Measurements from ENCODE around the gene TMEM143.

TMEM143 gene

DNA sequence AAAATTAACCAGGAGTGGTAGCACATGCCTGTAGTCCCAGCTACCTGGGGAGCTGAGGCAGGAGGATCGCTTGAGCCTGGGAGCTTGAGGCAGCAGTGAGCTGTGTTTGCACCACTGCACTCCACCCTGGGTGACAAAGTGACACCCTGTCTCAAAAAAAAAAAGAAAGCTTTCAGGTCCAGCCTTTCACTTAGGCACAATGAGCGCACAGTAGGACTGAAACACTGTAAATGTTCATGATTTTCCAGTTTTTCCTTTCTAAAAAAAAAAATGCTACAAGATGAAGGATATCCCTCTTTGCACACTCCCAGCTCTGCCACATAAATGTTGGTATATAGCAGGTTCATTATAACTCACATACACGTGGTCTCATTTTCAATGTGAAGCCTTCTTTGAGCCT lies 76.0 kb downstream of the TMEM143 start:
- DNase-seq, result no peak

DNA sequence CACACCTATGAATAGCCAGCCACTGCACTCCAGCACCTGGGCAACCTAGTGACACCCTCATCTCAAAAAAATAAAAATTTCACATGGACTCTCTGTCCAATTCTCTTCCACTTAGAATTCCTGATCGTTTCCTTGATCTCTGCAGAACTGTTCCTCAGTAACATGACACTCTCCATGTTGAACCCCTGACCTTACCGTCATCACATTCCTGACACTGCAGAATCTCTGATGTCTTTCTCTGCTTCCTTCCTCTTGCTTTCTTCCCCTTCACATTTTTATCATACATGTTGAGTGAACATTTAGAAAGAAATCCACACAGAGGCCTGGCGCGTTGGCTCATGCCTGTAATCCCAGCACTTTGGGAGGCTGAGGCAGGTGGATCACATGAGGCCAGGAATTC lies 78.8 kb downstream of the TMEM143 start:
- no peak for DNase-seq

DNA sequence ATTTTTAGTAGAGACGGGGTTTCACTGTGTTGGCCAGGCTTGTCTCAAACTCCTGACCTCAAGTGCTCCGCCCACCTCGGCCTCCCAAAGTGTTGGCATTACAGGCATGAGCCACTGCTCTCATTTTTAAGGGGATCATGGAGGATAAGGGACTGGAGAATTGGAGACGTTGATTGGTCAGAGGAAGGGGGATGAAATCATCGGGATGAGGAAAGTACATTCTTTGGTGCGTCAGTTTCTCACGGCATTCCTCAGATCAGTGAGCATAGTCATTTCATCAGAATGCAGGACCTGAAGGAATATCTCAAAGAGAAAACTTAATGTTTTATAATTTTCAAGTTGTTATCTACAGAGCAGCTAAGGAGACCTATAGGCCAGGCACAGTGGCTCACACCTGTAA lies 79.8 kb downstream of the TMEM143 start:
- DNase-seq, result no peak

Data from NCI-H1694 (cell line).